ENCODE data around the gene SNW1.

Gene SNW1

GRCh38 chr14:77691259-77691658, 69.7 kb downstream of the SNW1 start:
- no peaks in the 10 kb centered on the region for H3K9me3 Mint-ChIP-seq
- peaks cover 66% of the 10 kb centered on the region for H3K36me3 Mint-ChIP-seq (ENCODE audit: low read depth)
- TF ChIP-seq CTCF (IDR thresholded peaks at IDR 0.05; ENCODE audit: unreplicated experiment in 3 of 3): no peak
- no peaks in the 10 kb centered on the region for H3K27me3 Mint-ChIP-seq (ENCODE audit: low read depth)
- no peaks in the 10 kb centered on the region for H3K4me1 Mint-ChIP-seq
- H3K27ac Mint-ChIP-seq: no peak overlapping the region
- H3K4me3 Mint-ChIP-seq: no peak overlapping the region

GRCh38 chr14:77682158-77682553, 78.8 kb downstream of the SNW1 start:
- H3K4me1 Mint-ChIP-seq: no peaks in the 10 kb centered on the region
- H3K27ac Mint-ChIP-seq: no peak overlapping the region
- no peak for TF ChIP-seq CTCF (IDR thresholded peaks at IDR 0.05; ENCODE audit: unreplicated experiment in 3 of 3)
- peaks cover 59% of the 10 kb centered on the region for H3K36me3 Mint-ChIP-seq (ENCODE audit: low read depth)
- H3K4me3 Mint-ChIP-seq: no peak overlapping the region
- no peaks in the 10 kb centered on the region for H3K27me3 Mint-ChIP-seq (ENCODE audit: low read depth)
- H3K9me3 Mint-ChIP-seq: no peaks in the 10 kb centered on the region

- no peaks in the 10 kb centered on the region for H3K27me3 Mint-ChIP-seq (ENCODE audit: low read depth)
- H3K4me1 Mint-ChIP-seq: no peaks in the 10 kb centered on the region
- no peak for TF ChIP-seq CTCF (IDR thresholded peaks at IDR 0.05; ENCODE audit: unreplicated experiment in 3 of 3)
- H3K27ac Mint-ChIP-seq: no peak overlapping the region
- no peaks in the 10 kb centered on the region for H3K9me3 Mint-ChIP-seq
- peaks cover 54% of the 10 kb centered on the region for H3K36me3 Mint-ChIP-seq (ENCODE audit: low read depth)
- no peak overlapping the region for H3K4me3 Mint-ChIP-seq
Measured at GRCh38 chr14:77681196-77682157, 79.5 kb downstream of the SNW1 start.

GRCh38 chr14:77674931-77675330, 86.0 kb downstream of the SNW1 start:
- Mint-ChIP-seq H3K4me1 (no peaks in the 10 kb centered on the region), H3K27ac (no peak overlapping the region), H3K27me3 (ENCODE audit: low read depth) (no peaks in the 10 kb centered on the region), H3K36me3 (ENCODE audit: low read depth) (peaks cover 60% of the 10 kb centered on the region), H3K9me3 (no peaks in the 10 kb centered on the region), H3K4me3 (no peak overlapping the region)
- TF ChIP-seq CTCF (IDR thresholded peaks at IDR 0.05; ENCODE audit: unreplicated experiment in 3 of 3): no peak

- peaks cover 46% of the 10 kb centered on the region for H3K36me3 Mint-ChIP-seq (ENCODE audit: low read depth)
- no peak overlapping the region for H3K27ac Mint-ChIP-seq
- no peaks in the 10 kb centered on the region for H3K4me1 Mint-ChIP-seq
- no peaks in the 10 kb centered on the region for H3K9me3 Mint-ChIP-seq
- no peaks in the 10 kb centered on the region for H3K27me3 Mint-ChIP-seq (ENCODE audit: low read depth)
- TF ChIP-seq CTCF (IDR thresholded peaks at IDR 0.05; ENCODE audit: unreplicated experiment in 3 of 3): no peak
- H3K4me3 Mint-ChIP-seq: no peak overlapping the region
Measured at GRCh38 chr14:77673193-77673592, 87.8 kb downstream of the SNW1 start.
